Calu3 (cell line): ENCODE results near the gene PCID2. TPM values are rescaled to one million over a fixed set of nuclear protein-coding genes. Genes with fewer than 3 reads are reported as not detected.
"Not testable (repeated sequence)": the region's sequence is repeated elsewhere in the genome, so short reads cannot be mapped to it uniquely, and the experiment has no call there.

Experiments
- BruUV-seq: library from RNA; stranded (reverse); fragments of 400-500 nt; replicated peaks from 2 replicates; lab custom pipeline; 2021; lab: Mats Ljungman, UMichigan
- CTCF ChIA-PET: fragments of 300-600 bp; sonication (Branson Sonifier 250); formaldehyde crosslinking; loops from one replicate; lab custom pipeline; 2022; ENCODE audit warnings: antibody characterized with exemption; lab: Charles Lee
- DNase-seq: peaks from one replicate; pipeline ENCODE4 v3.0.0; 2022
- H3K27ac Mint-ChIP-seq: one replicate; pipeline ENCODE4 v1.8.0; 2022; ENCODE audit warnings: mixed read lengths; ENCODE audit not compliant: unreplicated experiment
- H3K27me3 Mint-ChIP-seq: one replicate; pipeline ENCODE4 v1.8.0; 2022; ENCODE audit warnings: mixed read lengths; ENCODE audit not compliant: unreplicated experiment
- H3K36me3 Mint-ChIP-seq: one replicate; pipeline ENCODE4 v1.8.0; 2022; ENCODE audit warnings: mild to moderate bottlenecking, moderate library complexity, mixed read lengths; ENCODE audit not compliant: insufficient read depth, unreplicated experiment
- H3K4me1 Mint-ChIP-seq: one replicate; pipeline ENCODE4 v1.8.0; 2022; ENCODE audit warnings: mild to moderate bottlenecking, low read depth, mixed read lengths; ENCODE audit not compliant: unreplicated experiment
- H3K4me3 Mint-ChIP-seq: one replicate; pipeline ENCODE4 v1.8.0; 2022; ENCODE audit warnings: mild to moderate bottlenecking, low read depth, moderate library complexity, mixed read lengths; ENCODE audit not compliant: unreplicated experiment
- H3K9me3 Mint-ChIP-seq: one replicate; pipeline ENCODE4 v1.8.0; 2022; ENCODE audit warnings: low read depth, mixed read lengths; ENCODE audit not compliant: unreplicated experiment
- CTCF ChIP-seq: fragments of 200-600 bp; IDR thresholded peaks from one replicate; pipeline ENCODE4 v1.8.0; 2022; ENCODE audit warnings: antibody characterized with exemption; ENCODE audit not compliant: unreplicated experiment
- intact Hi-C: fragments of 100-400 bp; cut with micrococcal nuclease; formaldehyde crosslinking; loops from one replicate; pipeline ENCODE4 v1.10.0; 2022; ENCODE audit not compliant: unreplicated experiment
- total RNA-seq: library from RNA; stranded (reverse); gene quantifications from 2 replicates; pipeline ENCODE4 v1.2.3, GENCODE V29; 2022

The PCID2 gene
- total RNA-seq, 1 experiment from 2014 or later, result 21.2 TPM

DNA sequence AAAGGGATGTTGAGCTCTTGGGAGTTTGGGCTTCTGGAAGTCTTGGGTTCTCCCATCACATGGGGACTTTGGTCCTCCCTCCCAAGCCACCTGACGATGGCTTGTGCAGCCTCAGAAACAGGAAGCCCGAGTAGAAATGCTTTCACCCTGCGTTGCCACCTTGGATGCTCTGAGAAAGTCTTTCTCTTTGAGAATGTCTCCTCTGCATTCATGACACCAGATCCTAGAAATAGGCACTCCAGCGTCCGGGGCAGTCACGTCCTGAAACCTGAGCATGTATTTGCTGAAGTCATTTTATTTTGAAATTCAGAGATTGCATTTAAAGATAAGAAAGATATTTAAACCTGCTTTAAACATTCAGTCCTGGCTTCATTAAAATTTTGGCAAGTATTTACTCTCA lies 35.4 kb upstream of the PCID2 start:
- CTCF ChIA-PET, result no interaction called here

GRCh38 chr13:113241623-113242022 lies 33.2 kb upstream of the PCID2 start:
- BruUV-seq, intact Hi-C loops, H3K4me3 Mint-ChIP-seq, H3K9me3 Mint-ChIP-seq, H3K36me3 Mint-ChIP-seq, H3K27me3 Mint-ChIP-seq, H3K4me1 Mint-ChIP-seq, H3K27ac Mint-ChIP-seq, DNase-seq: not testable (repeated sequence)
- CTCF ChIA-PET, result interaction anchor here (0.7 kb wide), 1 partner anchor 234 kb away, joined by 3 read pairs; no protein-coding TSS in a partner anchor

More for the DNA sequence above, 35.4 kb upstream of the PCID2 start:
- intact Hi-C loops, result no loop called here
- BruUV-seq, result no TSS peak
- no peak for TF ChIP-seq CTCF
- Mint-ChIP-seq H3K36me3 (peaks cover 9% of the 10 kb centered on the region), H3K9me3 (no peaks in the 10 kb centered on the region), H3K27ac (no peak overlapping the region), H3K4me1 (no peaks in the 10 kb centered on the region), H3K4me3 (no peak overlapping the region), H3K27me3 (no peaks in the 10 kb centered on the region)
- no peak for DNase-seq

DNA sequence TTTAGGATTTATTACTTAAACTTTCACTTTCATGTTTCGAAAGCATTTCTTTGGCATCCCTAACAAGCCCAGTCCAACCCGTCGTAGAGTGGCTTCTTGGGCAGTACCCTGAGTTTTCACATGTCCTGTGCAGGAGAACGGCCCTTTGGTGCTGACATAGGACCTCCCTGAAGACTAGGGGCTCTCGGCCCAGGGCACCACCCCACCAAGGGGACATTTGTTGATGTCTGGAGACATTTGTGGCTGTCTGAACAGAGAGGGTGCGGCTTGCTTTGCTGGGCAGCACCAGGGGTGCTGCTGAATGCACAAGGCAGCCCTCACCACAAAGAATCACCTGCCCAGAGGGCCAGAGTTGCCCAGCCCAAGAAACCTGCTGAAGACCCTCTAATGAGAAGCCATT lies 31.5 kb upstream of the PCID2 start:
- no TSS peak for BruUV-seq
- H3K9me3 Mint-ChIP-seq, result no peaks in the 10 kb centered on the region
- peaks cover 9% of the 10 kb centered on the region for H3K36me3 Mint-ChIP-seq
- no peak for TF ChIP-seq CTCF
- H3K4me1 Mint-ChIP-seq, result no peaks in the 10 kb centered on the region
- no peak for DNase-seq
- H3K27me3 Mint-ChIP-seq, result no peaks in the 10 kb centered on the region
- no peak overlapping the region for H3K27ac Mint-ChIP-seq
- intact Hi-C loops, result no loop called here
- CTCF ChIA-PET, result no interaction called here
- no peak overlapping the region for H3K4me3 Mint-ChIP-seq

DNA sequence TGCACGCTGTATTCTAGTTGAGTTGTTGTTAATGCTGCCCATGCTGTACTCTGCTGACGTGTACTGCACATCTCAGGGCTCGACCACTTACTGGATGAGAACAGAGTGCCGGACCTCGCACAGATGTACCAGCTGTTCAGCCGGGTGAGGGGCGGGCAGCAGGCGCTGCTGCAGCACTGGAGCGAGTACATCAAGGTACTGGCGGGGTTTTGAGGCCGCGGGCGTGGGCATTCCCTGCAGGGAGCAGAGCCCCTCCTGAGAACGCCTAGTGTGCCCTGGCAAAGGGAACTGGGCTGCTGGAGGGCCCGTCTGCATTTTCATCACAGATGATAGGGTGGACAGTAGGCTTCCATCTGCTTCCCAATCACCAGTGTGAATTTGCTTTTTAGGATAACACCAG lies 30.9 kb upstream of the PCID2 start:
- no peak for TF ChIP-seq CTCF
- no peak overlapping the region for H3K4me3 Mint-ChIP-seq
- CTCF ChIA-PET, result no interaction called here
- intact Hi-C loops, result no loop called here
- no peaks in the 10 kb centered on the region for H3K27me3 Mint-ChIP-seq
- DNase-seq, result no peak
- H3K4me1 Mint-ChIP-seq, result no peaks in the 10 kb centered on the region
- BruUV-seq, result no TSS peak
- no peak overlapping the region for H3K27ac Mint-ChIP-seq
- no peaks in the 10 kb centered on the region for H3K9me3 Mint-ChIP-seq
- peaks cover 9% of the 10 kb centered on the region for H3K36me3 Mint-ChIP-seq

DNA sequence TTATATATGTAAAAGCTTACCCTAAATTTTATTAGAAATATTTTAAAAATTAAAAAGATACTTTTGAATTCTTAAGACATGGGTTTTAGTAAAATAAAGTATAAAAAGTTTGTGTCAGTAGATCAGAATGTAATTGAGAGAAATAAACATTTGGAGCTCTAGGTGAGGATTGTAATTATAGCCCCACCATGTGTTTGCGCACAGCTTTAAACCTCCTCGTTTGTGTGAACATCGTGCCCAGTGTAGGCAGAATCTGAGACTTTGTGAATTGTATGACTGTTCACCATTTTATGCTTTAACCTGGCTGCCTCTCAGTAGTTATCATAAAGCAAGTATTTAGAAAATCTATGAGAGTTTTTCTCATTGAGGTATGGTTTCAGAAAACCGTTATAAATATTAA lies 30.1 kb upstream of the PCID2 start:
- CTCF ChIA-PET, result no interaction called here
- Mint-ChIP-seq H3K4me3 (no peak overlapping the region), H3K27ac (no peak overlapping the region), H3K4me1 (no peaks in the 10 kb centered on the region), H3K36me3 (peaks cover 11% of the 10 kb centered on the region), H3K27me3 (no peaks in the 10 kb centered on the region), H3K9me3 (no peaks in the 10 kb centered on the region)
- intact Hi-C loops, result no loop called here
- DNase-seq, result no peak
- TF ChIP-seq CTCF, result no peak
- no TSS peak for BruUV-seq
